ENCODE data around the gene RTKN.

The RTKN gene

DNA sequence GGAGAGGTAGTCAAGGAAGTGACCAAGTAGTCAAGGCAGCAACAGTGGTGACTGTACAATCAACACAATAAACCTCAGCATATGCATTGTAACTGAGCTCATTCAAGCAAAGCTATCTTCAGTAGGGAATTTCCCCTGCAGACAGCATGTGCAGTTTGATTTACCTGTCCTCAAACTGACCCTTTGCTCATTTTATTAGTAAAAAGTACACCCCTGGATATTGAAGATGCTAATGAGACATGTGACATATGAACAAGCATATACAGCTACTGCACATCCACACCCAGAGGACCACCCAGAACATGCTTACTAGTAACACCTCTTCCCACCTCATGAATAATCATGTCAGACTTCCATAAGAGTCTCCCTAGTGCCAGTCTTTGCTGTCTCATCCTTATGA lies 35.7 kb downstream of the RTKN start:
- H3K27ac ChIP-seq = no peak overlapping the region
- H3K27me3 ChIP-seq = peaks cover 33% of the 10 kb centered on the region
- no peak overlapping the region for H3K4me3 ChIP-seq (ENCODE audit: low read depth in 1 of 2, low read length in 1 of 2)
- H3K36me3 ChIP-seq = no peaks in the 10 kb centered on the region
- H3K4me1 ChIP-seq (ENCODE audit: control insufficient read depth in 1 of 2, insufficient read depth in 1 of 2, low read depth in 1 of 2, low read length in 1 of 2) = no peaks in the 10 kb centered on the region
- no peaks in the 10 kb centered on the region for H3K9me3 ChIP-seq
- TF ChIP-seq CTCF (IDR thresholded peaks at IDR 0.05) = no peak

DNA sequence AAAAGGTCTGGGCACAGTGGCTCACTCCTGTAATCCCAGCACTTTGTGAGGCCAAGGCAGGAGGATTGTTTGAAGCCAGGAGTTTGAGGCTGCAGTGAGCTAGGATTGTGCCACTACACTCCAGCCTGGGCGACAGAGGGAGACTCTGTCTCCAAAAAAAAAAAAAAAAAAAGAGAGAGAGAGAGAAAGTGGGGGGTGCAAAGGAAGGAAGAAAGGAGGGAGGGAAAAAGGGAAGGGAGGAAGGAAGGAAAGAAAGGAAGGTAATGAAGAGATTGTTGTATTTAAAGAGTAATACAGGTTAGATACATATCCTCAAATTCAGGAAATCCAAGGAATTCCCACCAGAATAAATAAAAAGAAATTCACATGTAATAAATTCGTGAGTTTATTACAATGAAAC lies 39.8 kb downstream of the RTKN start:
- no peak for TF ChIP-seq CTCF (IDR thresholded peaks at IDR 0.05)
- H3K27me3 ChIP-seq = peaks cover 15% of the 10 kb centered on the region

GRCh38 chr2:74399785-74400184 lies 42.0 kb downstream of the RTKN start:
- Histone ChIP-seq H3K4me1 (ENCODE audit: control insufficient read depth in 1 of 2, insufficient read depth in 1 of 2, low read depth in 1 of 2, low read length in 1 of 2) (no peaks in the 10 kb centered on the region), H3K9me3 (no peaks in the 10 kb centered on the region), H3K4me3 (ENCODE audit: low read depth in 1 of 2, low read length in 1 of 2) (no peak overlapping the region), H3K27ac (no peak overlapping the region), H3K36me3 (no peaks in the 10 kb centered on the region), H3K27me3 (peaks cover 6% of the 10 kb centered on the region)
- TF ChIP-seq CTCF (IDR thresholded peaks at IDR 0.05) = no peak

More for the DNA sequence above, 39.8 kb downstream of the RTKN start:
- no peaks in the 10 kb centered on the region for H3K4me1 ChIP-seq (ENCODE audit: control insufficient read depth in 1 of 2, insufficient read depth in 1 of 2, low read depth in 1 of 2, low read length in 1 of 2)
- no peak overlapping the region for H3K27ac ChIP-seq
- no peaks in the 10 kb centered on the region for H3K9me3 ChIP-seq
- H3K36me3 ChIP-seq = no peaks in the 10 kb centered on the region
- no peak overlapping the region for H3K4me3 ChIP-seq (ENCODE audit: low read depth in 1 of 2, low read length in 1 of 2)

GRCh38 chr2:74396149-74396548 lies 45.6 kb downstream of the RTKN start:
- H3K4me1 ChIP-seq (ENCODE audit: control insufficient read depth in 1 of 2, insufficient read depth in 1 of 2, low read depth in 1 of 2, low read length in 1 of 2) = peaks cover 2 to 6% of the 10 kb centered on the region in 2 experiments
- no peaks in the 10 kb centered on the region for H3K9me3 ChIP-seq
- no peak for TF ChIP-seq CTCF (IDR thresholded peaks at IDR 0.05)
- peaks cover 6% of the 10 kb centered on the region for H3K27me3 ChIP-seq
- H3K4me3 ChIP-seq (ENCODE audit: low read depth in 1 of 2, low read length in 1 of 2) = no peak overlapping the region
- H3K27ac ChIP-seq = no peak overlapping the region
- H3K36me3 ChIP-seq = no peaks in the 10 kb centered on the region

DNA sequence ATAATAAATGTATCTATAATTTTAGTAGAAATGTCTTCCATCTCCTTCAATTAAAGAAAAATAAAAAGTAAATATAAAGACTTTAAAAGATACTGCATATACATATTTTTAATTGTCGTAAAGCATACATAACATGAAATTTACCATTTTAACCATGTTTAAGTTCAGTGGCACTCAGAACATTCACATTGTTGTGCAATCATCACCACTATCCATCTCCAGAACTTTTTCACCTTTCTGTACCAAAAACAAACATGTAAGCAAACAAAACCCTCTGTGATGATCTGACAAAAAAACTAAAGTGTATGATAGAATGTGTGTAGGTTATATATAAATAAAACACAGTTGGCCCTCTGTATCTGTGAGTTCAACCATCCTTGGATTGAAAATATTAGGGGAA lies 48.2 kb downstream of the RTKN start:
- Histone ChIP-seq H3K27me3 (peaks cover 6% of the 10 kb centered on the region), H3K27ac (no peak overlapping the region), H3K9me3 (no peaks in the 10 kb centered on the region), H3K4me1 (ENCODE audit: control insufficient read depth in 1 of 2, insufficient read depth in 1 of 2, low read depth in 1 of 2, low read length in 1 of 2) (peaks cover 13 to 19% of the 10 kb centered on the region in 2 experiments), H3K4me3 (ENCODE audit: low read depth in 1 of 2, low read length in 1 of 2) (no peak overlapping the region), H3K36me3 (no peaks in the 10 kb centered on the region)
- no peak for TF ChIP-seq CTCF (IDR thresholded peaks at IDR 0.05)

DNA sequence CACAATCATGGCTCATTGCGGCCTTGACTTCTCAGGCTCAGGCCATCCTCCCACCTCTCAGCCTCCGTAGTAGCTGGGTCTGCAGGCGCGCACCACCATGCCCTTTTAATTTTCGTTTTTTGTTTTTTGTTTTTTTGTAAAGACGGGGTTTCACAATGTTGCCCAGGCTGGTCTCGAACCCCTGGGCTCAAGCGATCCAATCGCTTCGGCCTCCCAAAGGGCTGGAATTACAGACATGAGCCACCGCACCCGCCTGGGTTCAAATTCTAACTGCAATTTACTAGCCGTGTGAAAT lies 49.3 kb downstream of the RTKN start:
- H3K4me3 ChIP-seq (ENCODE audit: low read depth in 1 of 2, low read length in 1 of 2) = no peak overlapping the region
- no peaks in the 10 kb centered on the region for H3K36me3 ChIP-seq
- H3K4me1 ChIP-seq (ENCODE audit: control insufficient read depth in 1 of 2, insufficient read depth in 1 of 2, low read depth in 1 of 2, low read length in 1 of 2) = peaks cover 13 to 19% of the 10 kb centered on the region in 2 experiments
- no peak for TF ChIP-seq CTCF (IDR thresholded peaks at IDR 0.05)
- H3K27me3 ChIP-seq = peaks cover 6% of the 10 kb centered on the region
- H3K9me3 ChIP-seq = no peaks in the 10 kb centered on the region
- H3K27ac ChIP-seq = no peak overlapping the region

All from neutrophil (primary cell).